HTR-8/SVneo (cell line): Measurements from ENCODE around the gene TMPRSS3.
"Not testable (repeated sequence)": the region's sequence is repeated elsewhere in the genome, so short reads cannot be mapped to it uniquely, and the experiment has no call there.

Experiments used
- DNase-seq: peaks from one replicate; pipeline ENCODE4 v3.0.0; 2011; ENCODE audit warnings: low spot score, mixed read lengths; ENCODE audit not compliant: insufficient read length
- FAIRE-seq: peaks from 2 replicates; lab custom pipeline; 2011; peaks lifted over from hg19 to GRCh38; lab: Jason Lieb, UNC

Gene TMPRSS3

DNA sequence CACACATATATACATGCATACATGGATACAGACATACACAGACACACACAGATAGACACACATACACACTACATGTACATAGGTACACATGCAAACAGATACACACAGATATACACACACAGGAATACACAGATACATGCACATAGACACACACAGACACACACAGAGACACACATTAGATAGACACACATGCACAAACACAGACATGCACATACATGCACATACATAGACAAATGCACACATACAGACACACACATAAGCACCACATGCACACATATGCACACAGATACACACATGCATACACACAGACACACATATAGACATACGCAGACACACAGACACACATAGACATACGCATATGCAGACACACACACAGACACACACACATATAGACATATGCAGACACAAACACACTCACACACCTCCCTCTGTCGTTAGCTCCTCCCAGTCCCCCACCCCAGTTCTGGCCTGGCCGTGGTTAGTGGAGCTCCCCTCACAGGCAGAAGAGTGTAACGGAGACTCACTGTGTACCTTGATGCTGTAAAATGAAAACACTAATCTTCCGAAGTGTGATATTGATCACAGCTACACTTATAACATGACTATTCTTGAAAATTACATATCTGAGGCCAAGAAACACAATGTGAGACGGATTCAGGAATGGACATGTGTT, 15.5 kb upstream of the TMPRSS3 start:
- no peak for FAIRE-seq
- no peak for DNase-seq

DNA sequence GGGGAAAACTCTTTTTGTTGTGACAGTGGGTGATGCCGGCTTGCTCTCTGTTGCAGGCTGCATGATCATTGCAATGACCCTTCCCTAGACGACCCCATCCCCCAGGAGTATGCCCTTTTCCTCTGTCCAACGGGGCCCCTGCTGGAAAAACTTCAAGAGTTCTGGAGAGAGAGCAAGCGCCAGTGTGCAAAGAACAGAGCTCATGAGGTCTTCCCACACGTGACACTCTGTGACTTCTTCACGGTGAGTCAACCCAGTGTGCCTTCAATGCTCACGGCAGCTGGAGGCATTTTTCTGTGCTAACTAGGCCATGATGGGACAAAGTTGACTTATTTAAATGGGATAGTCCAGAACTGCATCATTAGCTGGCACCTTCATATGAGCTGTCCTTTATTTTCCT, 13.5 kb upstream of the TMPRSS3 start:
- no peak for FAIRE-seq

DNA sequence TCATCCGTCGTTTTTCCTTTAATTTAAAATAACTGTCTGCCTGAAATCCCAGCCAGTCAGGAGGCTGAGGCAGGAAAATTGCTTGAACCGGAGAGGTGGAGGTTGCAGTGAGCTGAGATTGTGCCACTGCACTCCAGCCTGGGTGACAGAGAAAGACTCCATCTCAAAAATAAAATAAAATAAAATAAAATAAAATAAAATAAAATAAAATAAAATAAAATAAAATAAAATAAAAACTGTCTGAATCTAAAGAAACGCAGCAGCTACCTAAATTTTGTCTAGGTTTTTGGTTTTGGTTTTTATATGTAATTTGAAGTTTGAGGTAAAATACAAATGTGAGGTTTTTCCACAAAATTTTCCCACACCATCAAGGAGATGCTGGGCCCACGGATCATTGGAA, 12.9 kb upstream of the TMPRSS3 start:
- not testable (repeated sequence) for FAIRE-seq, DNase-seq

More for the DNA sequence above, 13.5 kb upstream of the TMPRSS3 start:
- no peak for DNase-seq

GRCh38 chr21:42407476-42407875, 11.6 kb upstream of the TMPRSS3 start:
- FAIRE-seq (no peak), DNase-seq (no peak)

GRCh38 chr21:42406866-42407265, 11.0 kb upstream of the TMPRSS3 start:
- FAIRE-seq (no peak), DNase-seq (no peak)

GRCh38 chr21:42406201-42406621, 10.4 kb upstream of the TMPRSS3 start:
- FAIRE-seq: no peak
- DNase-seq: no peak

DNA sequence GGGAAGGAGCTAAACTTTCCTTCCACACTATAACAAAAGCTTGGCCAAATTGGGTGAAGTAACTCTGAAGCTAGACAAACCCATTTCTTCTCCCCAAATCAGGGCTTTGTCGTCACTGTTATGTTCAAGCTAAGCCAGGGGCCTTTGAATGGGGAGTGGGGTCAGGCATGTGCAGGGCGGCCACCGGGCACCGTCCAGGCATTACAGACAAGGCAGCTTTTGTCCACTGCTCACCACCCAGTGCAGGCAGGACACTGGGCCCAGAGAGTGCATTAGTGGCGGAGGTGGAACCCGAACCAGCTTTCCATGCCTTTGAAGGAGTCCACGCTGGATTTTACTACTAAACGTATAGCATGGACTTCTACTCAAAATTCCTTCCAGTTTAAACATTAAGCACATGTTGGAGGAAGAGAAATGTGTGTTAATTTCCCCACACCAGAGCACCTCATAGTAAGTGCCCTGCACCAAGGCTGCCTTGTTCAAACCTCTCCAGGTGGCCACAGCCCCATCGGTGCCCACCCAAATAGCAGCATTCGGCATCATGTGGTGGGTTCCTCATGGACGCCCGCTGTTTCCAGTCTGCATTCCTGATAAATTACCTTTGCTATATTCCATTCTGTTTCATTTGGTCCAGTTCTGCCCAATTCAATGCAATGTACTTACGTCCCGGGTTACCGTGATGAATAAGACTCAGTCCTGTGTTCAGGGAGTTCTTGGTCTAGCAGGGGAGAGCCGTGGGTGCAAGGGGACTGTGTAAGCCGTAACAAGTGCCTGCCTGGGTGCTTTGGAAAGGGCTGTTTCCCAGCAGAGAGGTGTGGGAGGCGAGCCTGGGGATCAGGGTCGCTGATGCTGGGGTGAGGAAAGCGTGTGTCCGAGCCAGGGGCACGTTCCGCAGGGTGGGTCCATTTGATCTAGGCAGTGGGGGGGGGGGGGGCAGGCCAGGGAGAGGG, 9.5 kb upstream of the TMPRSS3 start:
- DNase-seq: no peak

DNA sequence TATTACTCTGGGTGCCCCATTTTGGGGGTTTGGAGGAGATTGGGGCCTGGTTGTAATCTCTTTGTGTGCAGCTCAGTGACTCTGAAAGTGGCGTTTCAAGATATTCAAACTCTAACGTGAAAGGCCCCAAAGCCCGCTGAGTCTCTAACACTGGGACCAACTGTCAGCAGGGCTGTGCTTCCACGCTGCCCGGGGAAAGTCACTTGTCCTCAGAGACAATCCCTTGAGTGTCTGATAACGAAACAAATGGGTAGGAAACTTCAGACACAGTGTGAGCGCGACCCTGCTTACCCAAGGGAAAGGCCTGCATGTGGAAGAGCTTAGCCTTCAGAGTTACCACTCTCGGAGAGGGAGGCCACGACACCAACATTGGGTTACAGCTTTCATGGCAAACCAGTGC, 8.7 kb upstream of the TMPRSS3 start:
- FAIRE-seq (no peak), DNase-seq (no peak)

More for the DNA sequence above, 9.5 kb upstream of the TMPRSS3 start:
- no peak for FAIRE-seq

DNA sequence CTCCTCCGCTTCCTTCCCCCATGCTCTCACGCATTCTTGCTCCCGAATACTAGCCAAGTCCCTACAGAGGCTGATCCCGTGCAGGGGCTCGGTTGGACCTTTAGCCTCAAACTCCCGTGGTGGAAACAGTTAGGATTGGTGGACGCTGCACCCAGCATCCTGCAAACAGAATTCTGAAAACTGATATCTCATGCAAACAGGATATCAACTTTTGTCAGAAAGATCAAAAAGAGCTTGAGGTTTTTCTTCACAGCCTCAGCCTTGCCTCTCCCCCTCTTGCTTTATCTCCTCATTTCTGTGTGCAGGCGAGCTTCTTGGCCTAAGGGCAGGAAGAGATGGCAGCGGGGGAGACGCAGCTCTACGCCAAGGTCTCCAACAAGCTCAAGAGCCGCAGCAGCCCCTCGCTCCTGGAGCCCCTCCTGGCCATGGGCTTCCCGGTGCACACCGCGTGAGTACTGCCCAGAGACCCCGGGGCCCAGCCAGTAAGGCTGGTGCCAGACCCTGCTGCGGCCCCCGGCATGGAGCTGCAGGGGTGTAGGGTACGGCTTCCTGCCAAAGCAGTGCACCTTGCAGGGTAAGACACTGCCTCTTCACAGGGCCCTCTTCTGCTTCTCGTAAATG, 7.9 kb upstream of the TMPRSS3 start, which contains the start of gene UBASH3A:
UBASH3A (plus strand) TSS at position 292 of the 621 bp plus-strand sequence; CDS start at position 336, 44 bp downstream.
- DNase-seq (no peak), FAIRE-seq (no peak)

GRCh38 chr21:42401820-42402251, 6.0 kb upstream of the TMPRSS3 start:
- DNase-seq: no peak
- FAIRE-seq: no peak

DNA sequence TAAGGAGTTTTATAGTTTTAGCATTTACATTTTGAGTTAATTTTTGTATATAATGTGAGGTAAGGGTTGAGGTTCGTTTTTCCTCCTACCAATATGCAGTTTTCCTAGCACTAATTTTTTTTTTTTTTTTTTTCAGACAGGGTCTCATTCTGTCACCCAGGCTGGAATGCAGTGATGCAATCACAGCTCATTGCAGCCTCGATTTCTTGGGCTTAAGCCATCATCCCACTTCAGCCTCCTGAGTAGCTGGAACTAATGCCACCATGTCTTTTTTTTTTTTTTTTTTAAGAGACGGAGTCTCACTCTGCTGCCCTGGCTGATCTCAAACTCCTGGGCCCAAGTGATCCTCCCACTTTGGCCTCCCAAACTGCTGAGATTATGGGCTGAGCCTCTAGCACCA, 5.3 kb upstream of the TMPRSS3 start:
- DNase-seq: no peak
- no peak for FAIRE-seq

DNA sequence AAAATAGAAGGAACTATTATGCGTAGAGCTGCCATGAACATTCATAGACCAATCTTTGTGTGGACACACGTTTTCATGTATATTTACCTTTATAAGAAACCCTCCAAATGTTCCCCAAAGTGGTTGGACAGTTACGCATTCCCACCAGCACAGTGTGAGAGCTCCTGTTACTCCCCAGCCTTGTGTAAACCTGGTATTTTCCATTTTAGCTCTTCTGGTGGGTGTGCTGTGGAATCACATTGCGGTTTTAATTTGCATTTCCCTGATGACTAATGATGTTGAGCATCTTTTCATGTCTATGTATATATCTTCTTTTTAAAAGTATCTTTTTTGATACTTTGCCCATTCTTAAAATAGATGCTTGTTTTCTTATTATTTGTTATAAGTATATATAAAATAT, 4.7 kb upstream of the TMPRSS3 start:
- no peak for DNase-seq
- FAIRE-seq: no peak

GRCh38 chr21:42398436-42399028, 2.7 kb upstream of the TMPRSS3 start:
- no peak for DNase-seq
- no peak for FAIRE-seq

DNA sequence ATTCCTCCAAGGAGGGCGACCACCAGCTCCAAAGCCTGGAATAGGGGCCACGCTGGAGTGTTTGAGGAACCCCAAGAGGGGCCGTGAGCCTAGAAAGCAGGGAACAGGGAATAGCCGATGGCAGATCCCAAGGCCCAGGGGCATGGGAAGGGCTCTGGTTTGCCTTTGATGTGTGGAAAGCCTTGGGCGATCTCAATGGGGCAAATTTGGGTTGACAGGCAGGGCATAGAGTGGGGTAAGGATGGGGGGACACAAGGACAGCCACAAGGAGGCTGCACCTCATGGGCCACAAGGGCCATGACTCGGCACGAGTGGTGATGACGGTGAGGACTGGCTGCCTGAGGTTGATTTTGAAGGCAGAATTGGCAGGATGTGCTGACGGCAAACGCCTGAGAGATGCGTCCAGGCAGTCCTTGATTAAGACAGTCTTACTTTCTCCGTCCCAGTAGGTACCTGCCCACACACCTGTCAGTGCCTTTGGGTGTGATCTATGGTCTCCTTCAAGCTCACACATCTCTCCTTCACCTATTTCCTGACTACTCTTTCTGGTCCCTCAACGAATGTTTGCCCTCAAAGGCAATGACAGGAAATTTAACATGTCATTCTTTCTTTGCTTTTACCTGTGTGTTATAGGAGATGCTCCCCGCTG, 2.0 kb upstream of the TMPRSS3 start:
- FAIRE-seq: no peak

DNA sequence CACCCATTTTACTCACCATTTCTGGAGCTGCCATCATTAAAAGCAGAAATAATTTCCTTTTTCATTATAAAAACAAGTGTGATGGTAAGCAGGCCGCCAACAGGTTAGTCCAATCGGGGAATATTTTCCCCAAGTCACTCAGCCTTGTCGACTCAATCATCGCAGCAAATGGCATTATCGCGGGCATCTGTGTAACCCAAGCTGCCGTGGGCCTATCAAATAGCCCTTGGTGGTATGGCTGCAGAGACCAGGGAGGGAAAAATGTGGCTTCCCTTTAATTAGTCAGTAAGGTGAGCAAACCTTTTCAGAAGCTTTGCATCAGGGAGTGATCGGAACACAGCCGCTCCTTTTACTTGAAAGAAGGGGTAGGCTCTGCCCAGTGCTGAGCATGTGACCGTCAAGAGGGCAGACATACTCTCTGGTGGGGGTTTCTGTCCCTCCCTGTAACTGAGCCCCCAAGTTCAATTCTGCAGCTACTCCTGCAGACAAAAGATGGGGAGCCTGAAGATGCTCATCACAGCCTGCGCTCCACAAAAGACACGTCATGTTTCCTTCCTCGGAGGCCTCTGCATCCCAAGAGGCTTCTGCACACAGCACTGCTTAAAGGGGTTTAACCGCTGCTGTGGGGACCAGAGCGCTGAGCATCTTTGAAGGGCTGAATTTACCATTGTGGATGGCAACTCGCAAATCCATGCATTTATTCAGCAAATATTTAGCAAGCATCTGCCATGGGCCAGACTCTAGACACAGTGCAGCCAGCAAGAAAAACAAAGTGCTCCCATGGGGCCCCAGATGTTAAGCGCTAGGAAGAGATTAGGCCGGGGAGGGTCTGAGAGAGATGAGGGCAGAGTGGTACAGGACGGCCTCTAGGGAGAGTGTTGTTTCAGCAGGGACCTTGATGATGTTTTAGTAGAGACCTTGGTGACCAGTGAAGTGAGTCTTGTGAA, 1.2 kb upstream of the TMPRSS3 start:
- no peak for FAIRE-seq
- DNase-seq: no peak

More for the DNA sequence above, 2.0 kb upstream of the TMPRSS3 start:
- no peak for DNase-seq

DNA sequence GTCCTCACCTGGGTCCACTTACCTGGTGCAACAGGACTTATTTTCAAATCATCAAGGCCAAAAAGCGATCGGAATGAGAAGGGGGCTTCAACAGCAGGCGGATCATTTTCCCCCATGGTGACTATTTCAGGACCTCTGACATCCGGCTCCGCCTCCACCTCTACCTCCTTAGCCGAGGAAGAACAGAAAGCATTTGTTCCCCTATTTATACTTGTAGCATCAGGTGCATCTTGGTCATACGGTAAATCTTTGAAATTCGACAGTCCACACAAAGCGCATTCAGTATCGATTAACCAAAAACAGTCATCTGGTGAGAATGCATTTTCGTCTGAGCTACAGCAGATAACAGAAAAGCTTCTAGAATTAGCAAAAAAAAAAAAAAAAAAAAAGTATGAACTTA, 550 bp downstream of the TMPRSS3 start:
- FAIRE-seq (no peak), DNase-seq (no peak)

- DNase-seq (no peak), FAIRE-seq (no peak)
Observed at GRCh38 chr21:42393443-42393950, 2.4 kb downstream of the TMPRSS3 start.

GRCh38 chr21:42392731-42393442, 3.0 kb downstream of the TMPRSS3 start:
- DNase-seq: no peak
- no peak for FAIRE-seq
